Natural killer cell (primary cell): ENCODE results near the gene UNC13D. TPM values are rescaled to one million over a fixed set of nuclear protein-coding genes. Genes with fewer than 3 reads are reported as not detected.
A peak's percentile ranks its signal among the peaks of the same experiment; 100 is the strongest.

Experiments
- ATAC-seq, 3 donors: fragments of 150-1000 bp in 2 of 3; fragments of 200-7000 bp in 1 of 3; cut with Tn5 transposase; 1 replicate in 1 of 3; 2 replicates in 2 of 3; pipeline ENCODE4 v1.10.0; 2021; ENCODE audit warnings: mild to moderate bottlenecking in 2 of 3, moderate library complexity in 2 of 3
- DNase-seq, 2 donors: peaks; one replicate each; pipeline versions ENCODE4 v3.0.0 to v3.0.0-alpha.2; 2013 to 2021; ENCODE audit warnings: mixed read lengths in 1 of 2
- H3K27ac ChIP-seq: one replicate; pipeline ENCODE4 v1.5.1; 2013; ENCODE audit warnings: mild to moderate bottlenecking, low read length
- H3K27me3 ChIP-seq: one replicate; pipeline ENCODE4 v1.6.1; 2013; ENCODE audit warnings: low read length; ENCODE audit not compliant: control insufficient read depth, insufficient read depth
- H3K36me3 ChIP-seq: one replicate; pipeline ENCODE4 v1.6.1; 2013; ENCODE audit warnings: low read length; ENCODE audit not compliant: control insufficient read depth, insufficient read depth
- H3K4me1 ChIP-seq: one replicate; pipeline ENCODE4 v1.6.1; 2013; ENCODE audit warnings: low read length; ENCODE audit not compliant: control insufficient read depth, insufficient read depth
- H3K4me3 ChIP-seq: one replicate; pipeline ENCODE4 v1.5.1; 2013; ENCODE audit warnings: low read length
- H3K9me3 ChIP-seq: one replicate; pipeline ENCODE4 v1.6.1; 2013; ENCODE audit warnings: low read length; ENCODE audit not compliant: control insufficient read depth, insufficient read depth
- H3K27ac Mint-ChIP-seq, 2 donors: one replicate each; pipeline ENCODE4 v1.8.0; 2022; ENCODE audit warnings: mild to moderate bottlenecking in 2 of 2, mixed read lengths in 2 of 2, moderate library complexity in 1 of 2
- H3K27me3 Mint-ChIP-seq, 2 donors: one replicate each; pipeline ENCODE4 v1.8.0; 2022; ENCODE audit warnings: low read depth in 2 of 2, mixed read lengths in 2 of 2
- H3K36me3 Mint-ChIP-seq: one replicate; pipeline ENCODE4 v1.8.0; 2022; ENCODE audit warnings: mixed read lengths
- H3K4me1 Mint-ChIP-seq, 2 donors: one replicate each; pipeline ENCODE4 v1.8.0; 2022; ENCODE audit warnings: mixed read lengths in 2 of 2
- H3K4me3 Mint-ChIP-seq: one replicate; pipeline ENCODE4 v1.8.0; 2022; ENCODE audit warnings: mild to moderate bottlenecking, moderate library complexity, mixed read lengths
- H3K9me3 Mint-ChIP-seq, 2 donors: one replicate each; pipeline ENCODE4 v1.8.0; 2022; ENCODE audit warnings: mixed read lengths in 2 of 2
- WGBS: methylation state at CpG from one replicate; pipeline ENCODE4 v1.1.7; 2013; ENCODE audit warnings: missing lambda C conversion rate; ENCODE audit not compliant: insufficient coverage; 5-methylcytosine and 5-hydroxymethylcytosine counted together
- intact Hi-C: fragments of 100-400 bp; cut with micrococcal nuclease; formaldehyde crosslinking; loops from one replicate; pipeline ENCODE4 v1.14.2; 2022
- total RNA-seq, 4 donors: library from RNA; stranded (reverse); fragments of 120-200 nt in 1 of 4; gene quantifications; one replicate each; pipeline versions ENCODE4 v1.2.3 to v1.2.4, GENCODE V29; 2013 to 2022
- TF ChIP-seq, protein P1 (sequence below): fragments of 200-600 bp; IDR thresholded peaks from one replicate; pipeline ENCODE4 v1.8.0; 2022; ENCODE audit warnings: antibody characterized with exemption

The UNC13D gene
- total RNA-seq, 3 donors from 2014 or later (not counting 1 experiment from before 2014, with no cell fraction given): 269 to 279 (median 277) TPM

DNA sequence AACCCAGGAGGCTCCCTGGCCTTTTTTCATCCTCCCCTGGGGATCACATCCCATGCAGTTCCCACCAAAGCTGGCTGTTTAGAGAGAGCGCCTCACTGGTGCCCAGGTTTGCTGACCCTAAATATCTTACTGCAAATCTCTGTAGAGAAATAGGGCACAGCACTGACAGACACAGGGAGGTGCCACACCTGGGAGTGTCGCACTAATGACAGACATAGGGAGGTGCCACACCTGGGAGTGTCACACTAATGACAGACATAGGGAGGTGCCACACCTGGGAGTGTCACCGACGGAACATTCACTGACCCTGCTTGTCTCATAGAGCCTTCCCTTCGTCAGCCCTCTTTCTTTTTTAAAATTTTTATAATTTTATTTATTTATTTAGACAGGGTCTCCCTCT is 34.0 kb downstream of the UNC13D start:
- H3K9me3 Mint-ChIP-seq: no peaks in the 10 kb centered on the region
- Histone ChIP-seq H3K4me1 (no peaks in the 10 kb centered on the region), H3K9me3 (no peaks in the 10 kb centered on the region), H3K36me3 (peaks cover 43% of the 10 kb centered on the region), H3K4me3 (no peak overlapping the region), H3K27ac (no peak overlapping the region), H3K27me3 (no peaks in the 10 kb centered on the region)
- no peak overlapping the region for H3K27ac Mint-ChIP-seq
- peaks cover 0 to 10% of the 10 kb centered on the region in 2 donors for H3K4me1 Mint-ChIP-seq
- ATAC-seq (no peak), DNase-seq (no peak)
- intact Hi-C loops: no loop called here
- TF ChIP-seq, protein P1, sequence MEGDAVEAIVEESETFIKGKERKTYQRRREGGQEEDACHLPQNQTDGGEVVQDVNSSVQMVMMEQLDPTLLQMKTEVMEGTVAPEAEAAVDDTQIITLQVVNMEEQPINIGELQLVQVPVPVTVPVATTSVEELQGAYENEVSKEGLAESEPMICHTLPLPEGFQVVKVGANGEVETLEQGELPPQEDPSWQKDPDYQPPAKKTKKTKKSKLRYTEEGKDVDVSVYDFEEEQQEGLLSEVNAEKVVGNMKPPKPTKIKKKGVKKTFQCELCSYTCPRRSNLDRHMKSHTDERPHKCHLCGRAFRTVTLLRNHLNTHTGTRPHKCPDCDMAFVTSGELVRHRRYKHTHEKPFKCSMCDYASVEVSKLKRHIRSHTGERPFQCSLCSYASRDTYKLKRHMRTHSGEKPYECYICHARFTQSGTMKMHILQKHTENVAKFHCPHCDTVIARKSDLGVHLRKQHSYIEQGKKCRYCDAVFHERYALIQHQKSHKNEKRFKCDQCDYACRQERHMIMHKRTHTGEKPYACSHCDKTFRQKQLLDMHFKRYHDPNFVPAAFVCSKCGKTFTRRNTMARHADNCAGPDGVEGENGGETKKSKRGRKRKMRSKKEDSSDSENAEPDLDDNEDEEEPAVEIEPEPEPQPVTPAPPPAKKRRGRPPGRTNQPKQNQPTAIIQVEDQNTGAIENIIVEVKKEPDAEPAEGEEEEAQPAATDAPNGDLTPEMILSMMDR: no peak
- no peaks in the 10 kb centered on the region for H3K27me3 Mint-ChIP-seq
- no peak overlapping the region for H3K4me3 Mint-ChIP-seq
- WGBS: 91% methylated on average over 4 of the region's 5 CpGs
- H3K36me3 Mint-ChIP-seq: no peaks in the 10 kb centered on the region

DNA sequence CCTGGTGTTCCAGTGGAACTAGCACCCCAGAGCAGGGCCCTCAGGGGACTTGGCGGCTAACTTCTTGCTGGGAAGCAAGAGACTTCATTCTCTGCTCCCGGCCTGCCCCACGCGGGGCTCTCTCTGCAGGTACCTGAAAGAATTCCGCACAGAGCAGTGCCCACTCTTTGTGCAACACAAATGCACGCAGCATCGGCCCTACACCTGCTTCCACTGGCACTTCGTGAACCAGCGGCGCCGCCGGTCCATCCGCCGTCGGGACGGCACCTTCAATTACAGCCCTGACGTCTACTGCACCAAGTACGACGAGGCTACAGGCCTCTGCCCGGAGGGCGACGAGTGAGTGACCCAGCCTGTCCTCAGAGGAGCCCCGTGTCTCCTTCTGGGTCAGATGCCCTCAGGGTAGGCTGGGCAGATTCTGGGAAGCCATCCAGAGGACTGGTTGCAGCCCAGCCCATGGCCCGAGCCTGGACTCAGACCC is 34.5 kb downstream of the UNC13D start:
- no peaks in the 10 kb centered on the region for H3K9me3 Mint-ChIP-seq
- TF ChIP-seq, protein P1: no peak
- H3K4me1 Mint-ChIP-seq: peaks cover 0 to 10% of the 10 kb centered on the region in 2 donors
- H3K9me3 ChIP-seq: no peaks in the 10 kb centered on the region
- no peak overlapping the region for H3K4me3 ChIP-seq
- H3K36me3 Mint-ChIP-seq: no peaks in the 10 kb centered on the region
- no peaks in the 10 kb centered on the region for H3K4me1 ChIP-seq
- no peaks in the 10 kb centered on the region for H3K27me3 Mint-ChIP-seq
- peaks cover 39% of the 10 kb centered on the region for H3K36me3 ChIP-seq
- no peak for ATAC-seq
- H3K4me3 Mint-ChIP-seq: no peak overlapping the region
- no peak overlapping the region for H3K27ac Mint-ChIP-seq
- 98% methylated on average over 24 of the region's 24 CpGs for WGBS
- intact Hi-C loops: no loop called here
- H3K27me3 ChIP-seq: no peaks in the 10 kb centered on the region
- H3K27ac ChIP-seq: no peak overlapping the region
- DNase-seq: no peak

DNA sequence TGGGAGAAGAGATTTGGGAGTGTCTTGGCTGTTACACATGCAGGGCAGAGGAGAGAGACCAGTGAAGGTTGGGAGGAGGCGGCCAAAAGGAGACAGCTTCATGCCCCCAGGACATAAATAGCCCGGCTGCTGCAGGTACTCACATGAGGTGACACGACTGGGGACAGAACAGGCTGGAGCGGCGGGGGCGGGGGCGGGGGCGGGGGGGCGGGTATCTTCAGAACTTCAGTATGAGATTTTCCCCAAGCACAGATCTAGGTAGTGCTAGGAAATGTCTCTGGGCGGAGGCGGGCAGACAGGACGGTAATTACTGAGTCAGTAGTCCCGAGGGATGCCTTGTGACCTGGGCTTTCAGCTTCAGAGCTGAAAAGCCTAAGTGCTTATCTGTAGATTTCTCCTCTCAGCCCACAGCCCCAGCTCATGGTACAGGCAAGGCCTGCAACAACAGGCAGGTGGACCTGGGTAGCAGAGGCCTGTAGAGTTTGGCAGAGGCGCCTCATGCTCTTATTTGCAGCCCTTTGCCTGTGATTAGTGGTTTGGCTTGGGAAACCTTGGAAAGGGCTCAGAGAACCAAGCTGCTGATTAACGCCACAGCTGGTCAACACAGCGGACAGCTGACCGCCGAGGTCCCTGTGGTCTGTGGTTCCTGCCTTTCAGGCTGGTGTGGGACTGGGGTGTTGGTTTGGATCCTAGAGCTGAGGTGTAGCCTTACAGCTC is 35.1 kb downstream of the UNC13D start:
- ATAC-seq (no peak), DNase-seq (no peak)
- TF ChIP-seq, protein P1: no peak
- H3K4me3 Mint-ChIP-seq: no peak overlapping the region
- H3K27me3 Mint-ChIP-seq: no peaks in the 10 kb centered on the region
- WGBS: 88% methylated on average over 18 of the region's 18 CpGs
- Histone ChIP-seq H3K27me3 (no peaks in the 10 kb centered on the region), H3K27ac (no peak overlapping the region), H3K9me3 (no peaks in the 10 kb centered on the region), H3K4me3 (no peak overlapping the region), H3K4me1 (no peaks in the 10 kb centered on the region), H3K36me3 (peaks cover 36% of the 10 kb centered on the region)
- intact Hi-C loops: no loop called here
- no peaks in the 10 kb centered on the region for H3K36me3 Mint-ChIP-seq
- H3K9me3 Mint-ChIP-seq: no peaks in the 10 kb centered on the region
- peaks cover 0 to 10% of the 10 kb centered on the region in 2 donors for H3K4me1 Mint-ChIP-seq
- peak overlapping the region; percentile 23 to 31 for H3K27ac Mint-ChIP-seq

DNA sequence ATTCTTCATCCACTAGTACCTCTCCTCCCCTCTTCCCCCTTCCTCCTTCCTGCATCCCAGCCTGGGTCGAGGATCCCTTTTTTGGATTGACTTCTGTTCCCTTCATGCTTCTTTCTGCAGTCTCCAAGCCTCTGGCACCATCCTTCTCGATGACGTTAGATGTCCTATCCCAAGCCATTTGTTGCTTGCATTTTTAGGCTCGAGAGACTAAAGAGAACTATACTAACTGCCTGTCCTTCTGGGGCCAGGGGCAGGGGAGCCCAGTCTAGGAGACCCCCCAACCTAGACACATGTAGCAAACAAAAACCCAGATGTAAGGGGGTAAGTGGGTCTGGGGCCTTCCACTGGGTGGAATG is 35.7 kb downstream of the UNC13D start:
- no peak for ATAC-seq
- Mint-ChIP-seq H3K27ac (peak overlapping the region; percentile 23 to 31), H3K36me3 (no peaks in the 10 kb centered on the region), H3K4me1 (peaks cover 0 to 11% of the 10 kb centered on the region in 2 donors), H3K27me3 (no peaks in the 10 kb centered on the region), H3K4me3 (no peak overlapping the region), H3K9me3 (no peaks in the 10 kb centered on the region)
- WGBS: 88% methylated on average over 4 of the region's 4 CpGs
- Histone ChIP-seq H3K27ac (no peak overlapping the region), H3K4me1 (no peaks in the 10 kb centered on the region), H3K36me3 (peaks cover 30% of the 10 kb centered on the region), H3K27me3 (no peaks in the 10 kb centered on the region), H3K9me3 (no peaks in the 10 kb centered on the region), H3K4me3 (no peak overlapping the region)
- intact Hi-C loops: no loop called here
- no peak for DNase-seq
- TF ChIP-seq, protein P1: no peak
